GM12801 (cell line): ENCODE results near the gene ADCY5.

Experiments
- CTCF ChIP-seq: IDR thresholded peaks from one replicate; pipeline ENCODE4 v1.5.1; 2011; ENCODE audit warnings: control low read depth; ENCODE audit not compliant: insufficient read length; ENCODE audit errors: extremely low read depth

ADCY5 gene

GRCh38 chr3:123305192-123305591 is 143.7 kb downstream of the ADCY5 start:
- TF ChIP-seq CTCF, result no peak

- TF ChIP-seq CTCF, result no peak
Measured at GRCh38 chr3:123303976-123304560, 144.8 kb downstream of the ADCY5 start.

- TF ChIP-seq CTCF, result no peak
Measured at GRCh38 chr3:123302961-123303360, 145.9 kb downstream of the ADCY5 start.

GRCh38 chr3:123301331-123302184 is 147.3 kb downstream of the ADCY5 start:
- no peak for TF ChIP-seq CTCF

GRCh38 chr3:123300583-123300982 is 148.3 kb downstream of the ADCY5 start:
- no peak for TF ChIP-seq CTCF

GRCh38 chr3:123300056-123300455 is 148.8 kb downstream of the ADCY5 start:
- no peak for TF ChIP-seq CTCF

GRCh38 chr3:123299581-123299980 is 149.3 kb downstream of the ADCY5 start:
- no peak for TF ChIP-seq CTCF
